NCI-H69 (cell line): ENCODE results near the gene CAMKK1.
A peak's percentile ranks its signal among the peaks of the same experiment; 100 is the strongest.

Source experiments
- DNase-seq: peaks from one replicate; lab custom pipeline; 2025; lab: John Stamatoyannopoulos, UW

The CAMKK1 gene

GRCh38 chr17:3896108-3896967 is 3.5 kb upstream of the CAMKK1 start:
- DNase-seq: peak; percentile 48

GRCh38 chr17:3895354-3895753 is 2.5 kb upstream of the CAMKK1 start:
- DNase-seq: no peak

GRCh38 chr17:3894911-3895343 is 2.1 kb upstream of the CAMKK1 start:
- peak; percentile 15 for DNase-seq

GRCh38 chr17:3894188-3894587 is 1.3 kb upstream of the CAMKK1 start:
- DNase-seq: no peak

- no peak for DNase-seq
These were observed 865 bp upstream of the CAMKK1 start for GRCh38 chr17:3893720-3894116.

GRCh38 chr17:3892095-3892998 is 506 bp downstream of the CAMKK1 start:
- peak; percentile 71 for DNase-seq

GRCh38 chr17:3891626-3892094 is 1.2 kb downstream of the CAMKK1 start:
- DNase-seq: no peak

- DNase-seq: no peak
These were observed 2.0 kb downstream of the CAMKK1 start for GRCh38 chr17:3890878-3891219.

GRCh38 chr17:3890082-3890877 is 2.6 kb downstream of the CAMKK1 start:
- DNase-seq: peak; percentile 72

GRCh38 chr17:3889325-3890012 is 3.4 kb downstream of the CAMKK1 start:
- DNase-seq: no peak

GRCh38 chr17:3888343-3889171 is 4.3 kb downstream of the CAMKK1 start:
- DNase-seq: peak; percentile 90

- DNase-seq: no peak
These were observed 5.0 kb downstream of the CAMKK1 start for GRCh38 chr17:3887804-3888203.

- no peak for DNase-seq
These were observed 5.5 kb downstream of the CAMKK1 start for GRCh38 chr17:3887394-3887793.

- DNase-seq: no peak
These were observed 6.1 kb downstream of the CAMKK1 start for GRCh38 chr17:3886776-3887175.

GRCh38 chr17:3885970-3886369 is 6.9 kb downstream of the CAMKK1 start:
- no peak for DNase-seq

GRCh38 chr17:3885271-3885670 is 7.6 kb downstream of the CAMKK1 start:
- no peak for DNase-seq

GRCh38 chr17:3884188-3884587 is 8.7 kb downstream of the CAMKK1 start:
- no peak for DNase-seq

GRCh38 chr17:3882276-3882675 is 10.6 kb downstream of the CAMKK1 start:
- no peak for DNase-seq

- no peak for DNase-seq
These were observed 11.9 kb downstream of the CAMKK1 start for GRCh38 chr17:3880983-3881382.

GRCh38 chr17:3879591-3880417 is 13.0 kb downstream of the CAMKK1 start:
- no peak for DNase-seq
